HG03097 (cell line): Measurements from ENCODE around the gene SRRM2.

Experiments
- ATAC-seq: cut with Tn5 transposase; IDR thresholded peaks from one replicate; pipeline ENCODE4 v1.9.1; 2021; ENCODE audit not compliant: unreplicated experiment, low FRiP score

Gene SRRM2

DNA sequence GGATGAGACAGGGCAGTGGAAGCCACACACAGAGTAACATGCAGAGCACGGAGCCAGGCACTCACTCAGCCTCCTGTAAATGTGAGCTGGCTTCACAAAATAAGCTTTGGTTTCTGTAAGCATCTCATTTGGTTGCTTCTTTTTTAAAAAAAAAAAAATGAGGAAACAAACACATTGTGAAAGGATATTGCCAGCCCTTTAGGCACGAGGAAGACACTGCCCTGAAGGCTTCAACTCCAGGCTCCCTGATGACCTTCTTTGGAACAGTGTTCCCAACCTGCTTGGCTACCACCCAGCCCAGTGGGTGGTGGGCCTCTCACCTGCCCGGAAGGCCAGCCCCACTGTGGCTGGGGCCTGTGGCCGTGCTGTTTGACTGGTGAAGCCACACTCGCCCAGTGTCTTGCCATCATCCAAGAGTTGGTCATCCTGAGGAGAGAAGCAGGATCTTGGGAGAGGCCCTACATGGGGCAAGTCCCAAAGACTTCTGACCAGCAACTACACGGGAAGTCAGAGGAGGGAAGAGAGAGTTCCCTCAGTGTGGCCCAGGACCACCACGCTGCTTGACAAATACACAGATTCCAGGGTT lies 22.8 kb downstream of the SRRM2 start:
- ATAC-seq, result no peak

DNA sequence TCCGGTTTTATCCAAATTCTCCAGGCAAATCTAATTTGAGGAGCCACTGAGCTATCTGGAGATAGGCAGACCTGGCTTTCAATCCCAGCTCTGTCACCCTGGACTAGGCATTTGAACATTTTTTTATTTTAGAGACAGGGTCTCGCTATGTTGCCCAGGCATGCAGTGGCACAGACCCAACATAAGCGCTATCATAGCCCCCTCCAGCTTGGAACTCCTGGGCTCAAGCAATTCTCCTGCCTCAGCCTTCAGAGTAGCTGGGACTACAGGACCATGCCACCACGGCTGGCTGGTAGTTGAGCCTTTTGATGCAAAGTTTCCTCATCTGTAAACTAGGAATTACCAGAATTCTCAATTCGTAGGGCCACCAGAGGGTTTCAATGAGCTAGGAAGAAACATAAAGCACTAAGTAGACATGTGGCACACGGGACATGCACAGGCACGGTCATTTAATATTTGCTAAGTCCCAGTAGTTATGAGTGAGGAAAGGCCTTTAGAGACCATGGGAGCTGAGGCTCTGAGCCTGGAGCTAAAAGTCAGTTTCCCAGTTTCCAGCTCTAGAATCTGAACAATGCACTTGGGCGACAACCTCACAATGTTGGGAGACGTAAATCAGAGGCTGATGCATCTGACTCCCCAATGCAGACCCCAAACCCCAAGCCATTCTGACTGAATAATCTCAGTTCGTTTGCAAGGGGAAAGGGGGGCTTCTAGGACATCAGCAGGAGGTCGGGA lies 23.5 kb downstream of the SRRM2 start:
- ATAC-seq, result no peak

DNA sequence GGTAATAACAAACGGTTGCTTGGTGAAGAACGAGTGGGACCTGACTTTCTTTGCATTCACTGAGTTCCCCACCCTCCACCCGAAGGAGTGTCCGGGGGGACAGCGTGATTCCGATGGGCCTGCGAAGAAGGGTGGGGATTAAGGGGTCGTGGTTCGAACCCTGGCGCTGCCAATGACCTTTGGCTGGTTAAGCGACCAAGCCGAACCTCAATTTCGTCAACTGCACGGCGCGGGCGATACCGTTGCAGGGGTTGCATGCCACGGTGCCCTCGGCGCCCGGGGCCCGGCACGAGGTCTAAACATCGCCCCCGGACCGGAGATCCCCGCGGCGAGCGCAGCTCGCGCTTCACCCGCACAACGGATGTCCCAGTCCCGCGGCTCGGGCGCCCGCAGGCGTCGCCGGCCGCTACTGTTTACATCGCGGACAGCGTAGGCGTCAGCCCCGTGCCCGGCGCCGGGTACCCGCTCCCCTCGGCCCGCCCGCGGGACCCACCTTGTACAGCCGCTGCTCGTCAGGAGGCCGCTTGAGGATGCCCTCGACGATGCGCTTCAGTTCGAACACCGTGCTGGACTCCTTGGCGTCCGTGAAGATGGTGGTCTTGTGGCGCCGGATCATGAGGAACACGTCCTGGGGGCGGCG lies 24.2 kb downstream of the SRRM2 start:
- peak; percentile 32 for ATAC-seq

DNA sequence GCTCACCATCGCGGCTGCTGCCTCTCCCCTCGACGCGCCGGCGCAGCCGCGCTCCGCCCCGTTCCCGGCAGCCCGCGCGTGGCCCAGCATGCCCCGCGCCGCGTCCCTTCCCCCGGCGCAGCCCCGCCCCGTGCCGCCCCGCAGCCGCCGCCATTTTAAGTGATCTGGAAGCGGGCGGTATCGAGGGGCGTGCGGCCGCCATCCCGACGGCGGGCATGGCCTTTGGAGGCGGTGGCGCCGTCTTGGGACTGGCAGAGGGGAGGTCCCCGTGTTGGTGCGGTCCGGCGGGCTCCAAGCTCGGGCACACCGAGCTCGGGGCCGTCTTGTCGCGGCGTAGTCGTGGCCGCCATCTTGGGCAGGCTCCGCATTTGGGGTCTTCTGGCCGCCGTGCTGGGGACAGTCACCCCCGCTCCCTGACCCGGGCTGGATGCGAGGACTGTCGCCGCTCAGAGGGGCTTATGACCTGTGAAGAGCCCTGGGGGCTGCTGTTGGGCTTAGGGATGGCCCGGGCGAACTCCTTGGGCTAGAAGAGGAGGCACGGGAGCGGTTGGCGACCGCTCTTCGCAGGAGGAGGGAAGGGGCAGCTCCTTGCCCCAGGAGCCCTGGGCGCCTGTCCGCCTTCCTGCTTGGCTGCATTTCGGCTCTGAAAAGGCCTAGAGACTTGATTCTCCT lies 24.9 kb downstream of the SRRM2 start, which contains the start of gene ELOB:
ELOB (minus strand) TSS at position 50 of the 672 bp plus-strand sequence; CDS start at position 9, 41 bp downstream.
- peak; percentile 72 for ATAC-seq

DNA sequence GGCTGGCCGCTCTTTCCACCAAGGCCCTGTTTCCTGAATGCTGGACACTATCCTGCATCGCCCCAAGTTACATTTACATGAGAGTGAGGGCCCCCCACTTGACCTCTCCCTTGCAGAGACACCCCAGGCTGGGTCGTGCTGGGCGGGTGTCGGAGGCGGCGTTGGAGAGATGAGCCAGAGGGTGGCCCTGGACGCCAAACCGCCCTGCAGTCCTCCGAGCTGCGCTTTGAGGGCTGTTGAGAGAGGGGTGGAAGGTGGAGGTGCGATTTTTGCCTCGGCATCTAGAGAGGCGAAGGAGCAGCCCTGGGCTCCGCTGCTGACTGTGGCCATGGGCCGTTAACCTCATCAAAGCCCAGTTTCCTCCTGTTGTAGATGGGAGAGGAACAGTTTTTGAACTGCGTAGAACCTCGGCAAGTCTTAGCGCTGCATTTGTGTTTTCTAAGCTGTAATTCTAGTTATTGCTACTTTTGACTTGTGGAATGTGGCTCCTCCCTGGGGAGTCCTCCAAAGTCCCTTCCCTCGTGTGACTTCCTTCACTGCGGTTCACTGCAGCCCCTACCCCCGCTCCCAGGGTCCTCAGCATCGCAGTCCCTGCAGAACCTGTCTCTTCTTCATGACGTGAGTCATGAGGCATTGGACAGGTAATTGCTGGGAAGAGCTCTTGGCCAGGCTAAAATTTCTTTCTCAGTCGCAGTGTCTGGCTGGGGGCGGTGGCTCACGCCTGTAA lies 25.6 kb downstream of the SRRM2 start:
- ATAC-seq, result no peak

DNA sequence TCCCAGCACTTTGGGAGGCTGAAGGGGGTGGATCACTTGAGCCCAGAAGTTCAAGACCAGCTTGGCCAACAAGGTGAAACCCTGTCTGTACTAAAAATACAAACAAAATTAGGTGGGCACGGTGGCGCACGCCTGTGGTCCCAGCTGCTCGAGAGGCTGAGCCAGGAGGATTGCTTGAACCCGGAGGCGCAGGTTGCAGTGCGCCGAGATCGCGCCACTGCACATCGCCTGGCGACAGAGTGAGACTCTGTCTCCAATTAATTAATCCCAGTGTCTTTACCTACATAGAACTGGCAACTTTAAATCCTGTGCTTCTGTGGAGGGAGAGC lies 26.2 kb downstream of the SRRM2 start:
- no peak for ATAC-seq

DNA sequence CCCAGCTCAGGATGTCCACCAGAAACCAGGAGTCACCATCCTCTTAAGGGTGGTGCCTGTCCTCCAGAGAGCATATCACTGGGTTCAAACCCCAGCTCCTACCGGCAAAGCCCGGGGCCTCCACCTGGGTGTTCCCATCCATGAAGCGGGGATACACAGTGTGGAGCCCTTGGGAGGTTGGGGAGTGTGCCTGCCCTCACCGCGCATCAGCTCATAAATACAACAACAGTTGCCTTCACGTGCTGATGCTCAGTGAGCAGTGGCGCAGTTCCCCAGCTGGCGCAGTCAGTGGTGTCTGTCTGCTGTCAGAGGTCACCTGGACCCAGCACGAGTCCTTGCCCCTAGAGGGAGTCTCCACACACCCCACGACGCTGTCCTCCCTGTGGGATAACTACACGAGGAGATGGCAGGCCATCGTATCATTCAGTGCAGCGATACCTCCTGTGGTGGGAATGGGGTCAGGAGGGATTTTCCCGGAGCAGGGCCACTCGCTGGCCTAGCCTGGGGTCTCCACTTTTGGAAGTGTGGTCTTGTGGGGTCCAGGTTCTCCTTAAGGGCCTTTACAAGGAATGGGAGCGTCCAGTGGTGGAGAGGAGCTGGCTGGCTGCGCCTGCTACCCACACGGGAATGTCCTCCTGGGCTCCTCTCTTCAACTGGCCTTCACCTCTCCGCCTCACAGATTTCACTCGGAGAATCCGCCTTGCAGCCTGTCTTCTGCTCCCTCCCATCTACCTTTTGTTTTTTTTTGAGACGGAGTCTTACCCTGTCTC lies 26.9 kb downstream of the SRRM2 start:
- no peak for ATAC-seq

DNA sequence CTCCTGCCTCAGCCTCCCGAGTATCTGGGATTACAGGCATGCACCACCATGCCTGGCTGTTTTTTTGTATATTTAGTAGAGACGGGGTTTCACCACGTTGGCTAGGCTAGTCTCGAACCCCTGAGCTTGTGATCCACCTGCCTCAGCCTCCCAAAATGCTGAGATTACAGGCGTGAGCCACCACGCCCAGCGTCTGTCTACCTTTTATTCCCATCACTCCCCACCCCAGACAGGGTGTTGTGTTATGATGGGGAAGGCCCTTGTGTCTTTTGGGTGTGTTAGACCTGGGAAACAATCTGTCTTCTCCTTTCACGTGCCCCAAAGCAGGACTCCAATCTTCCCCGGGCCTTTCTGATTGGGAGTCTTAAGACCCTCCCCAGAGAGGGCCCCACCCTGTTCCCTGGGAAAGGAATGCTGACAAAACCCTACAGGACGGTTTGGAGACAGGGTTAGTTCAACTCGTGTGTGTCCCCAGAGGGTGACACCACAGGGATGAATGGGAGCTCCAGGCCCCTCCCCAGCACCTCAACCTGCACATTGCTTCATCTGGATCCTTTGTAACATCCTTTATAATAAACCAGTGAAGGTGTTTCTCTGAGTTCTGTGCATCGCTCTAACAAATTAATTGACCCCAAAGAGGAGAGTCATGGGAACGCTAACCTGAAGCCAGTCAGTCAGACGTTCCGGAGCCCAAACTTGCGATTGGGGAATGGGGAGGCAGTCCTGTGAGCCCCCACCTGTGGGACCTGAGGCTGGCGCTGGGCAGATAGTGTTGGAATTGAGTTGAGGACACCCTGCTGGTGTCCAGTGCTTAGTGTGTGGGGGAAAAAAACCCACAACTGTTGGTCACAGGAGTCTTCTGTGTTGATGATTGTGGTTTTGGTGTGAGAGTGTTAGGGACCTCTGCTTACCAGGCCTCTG lies 27.8 kb downstream of the SRRM2 start:
- ATAC-seq, result no peak

DNA sequence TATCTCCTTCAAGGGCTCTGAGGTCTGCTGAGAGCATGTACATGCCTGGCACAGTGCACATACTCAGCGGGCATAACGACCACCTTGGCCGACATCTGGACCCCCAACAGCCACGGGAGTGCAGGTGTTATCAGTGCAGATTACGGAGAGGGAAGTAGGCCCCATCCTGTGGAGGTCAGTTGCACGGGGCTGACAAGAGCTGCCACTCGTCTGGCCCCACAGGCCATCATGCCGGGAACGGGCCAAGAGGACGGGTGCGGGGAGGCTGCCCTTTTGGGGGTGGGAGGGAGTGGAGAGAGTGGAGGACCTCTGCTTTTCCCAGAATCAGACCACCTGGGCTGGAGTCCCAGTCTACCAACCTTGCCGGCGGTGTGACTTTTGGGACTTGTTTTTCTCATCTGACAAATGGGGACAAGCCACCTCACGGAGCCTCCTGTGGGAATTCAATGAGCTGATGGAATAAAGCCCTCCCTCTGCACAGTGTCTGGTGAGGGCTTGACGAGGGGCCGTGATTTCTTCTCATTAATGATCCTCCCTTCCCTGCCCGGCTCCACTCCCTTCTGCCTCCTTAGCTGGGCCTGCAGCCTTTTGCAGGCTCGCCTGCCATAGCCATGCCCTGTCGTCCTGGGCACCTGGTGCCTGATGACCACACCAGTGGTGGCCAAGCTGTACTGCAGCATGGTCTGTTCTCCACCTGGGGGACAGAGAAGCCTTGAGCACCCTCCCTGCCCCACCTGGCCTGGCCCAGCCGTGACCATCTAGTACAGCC lies 30.3 kb downstream of the SRRM2 start:
- ATAC-seq, result no peak

DNA sequence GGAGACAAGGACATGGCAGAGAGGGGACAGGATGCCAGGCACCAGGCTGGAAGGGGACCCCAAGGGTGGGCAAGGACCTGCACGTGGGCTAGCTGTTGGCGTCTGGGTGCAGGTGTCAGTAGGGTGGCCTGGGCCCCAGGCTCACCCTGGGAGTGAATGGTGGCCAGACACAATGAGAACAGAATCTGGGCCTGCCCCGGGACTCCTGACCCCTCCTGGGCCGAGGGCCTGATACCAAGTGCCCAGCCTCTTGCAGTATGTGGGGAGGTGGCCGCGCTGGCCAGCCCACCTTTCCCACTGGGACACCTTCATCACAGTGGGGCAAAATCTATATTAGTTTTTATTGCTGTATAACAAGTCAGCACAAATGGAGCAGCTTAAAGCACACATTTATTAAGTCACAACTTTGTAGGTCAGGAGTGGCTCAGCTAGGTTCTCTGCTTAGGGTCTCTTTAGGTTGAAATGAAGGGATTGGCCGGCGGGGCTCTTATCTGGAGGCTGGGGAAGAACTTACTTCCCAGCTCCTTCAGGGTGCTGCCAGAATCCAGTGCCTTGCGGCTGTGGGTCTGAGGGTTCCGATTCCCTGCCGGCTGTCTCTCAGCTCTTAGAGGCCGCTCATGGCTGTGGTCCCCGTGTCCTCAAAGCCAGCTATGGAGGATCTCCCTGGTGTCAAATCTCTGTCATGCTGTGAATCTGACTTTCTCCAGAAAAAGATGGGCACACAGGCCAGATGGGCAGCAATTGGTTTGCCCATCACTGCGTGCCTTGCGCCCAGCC lies 31.3 kb downstream of the SRRM2 start:
- ATAC-seq, result no peak

DNA sequence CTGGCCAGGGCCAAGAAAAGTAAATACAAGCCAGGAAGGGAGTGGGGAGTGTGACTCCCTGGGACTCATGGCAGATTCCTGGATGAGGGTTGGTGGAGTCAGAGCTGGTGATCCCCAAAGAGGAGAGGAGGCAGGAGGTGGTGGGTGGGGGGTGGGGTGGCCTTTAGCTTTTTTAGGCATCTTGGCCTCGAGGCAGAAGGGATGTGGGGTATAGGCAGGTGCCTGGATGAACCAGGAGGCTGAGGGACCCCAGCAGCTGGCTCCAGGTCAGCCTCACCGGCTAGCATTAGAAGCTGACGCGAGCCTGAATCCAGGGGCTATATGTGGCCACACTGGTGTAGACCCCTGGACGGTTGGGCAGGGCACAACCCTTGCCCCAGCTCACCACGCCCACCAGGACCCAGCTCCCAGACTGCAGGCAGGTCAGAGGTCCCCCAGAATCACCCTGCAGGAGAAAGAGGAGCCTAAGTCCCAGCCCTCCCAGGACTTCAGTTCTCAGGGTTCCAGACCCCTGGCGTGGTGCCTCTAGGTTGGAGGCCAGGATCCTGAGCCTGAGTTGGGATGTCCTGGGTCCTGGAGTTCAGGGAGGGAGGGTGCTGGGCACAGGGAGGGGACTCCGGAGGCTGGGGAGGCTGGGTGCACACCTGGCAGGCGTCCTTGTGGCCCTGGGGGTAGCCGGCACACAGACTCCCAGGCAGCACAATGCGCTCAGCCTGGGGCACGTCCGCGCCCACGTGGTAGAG lies 32.1 kb downstream of the SRRM2 start:
- ATAC-seq, result no peak

DNA sequence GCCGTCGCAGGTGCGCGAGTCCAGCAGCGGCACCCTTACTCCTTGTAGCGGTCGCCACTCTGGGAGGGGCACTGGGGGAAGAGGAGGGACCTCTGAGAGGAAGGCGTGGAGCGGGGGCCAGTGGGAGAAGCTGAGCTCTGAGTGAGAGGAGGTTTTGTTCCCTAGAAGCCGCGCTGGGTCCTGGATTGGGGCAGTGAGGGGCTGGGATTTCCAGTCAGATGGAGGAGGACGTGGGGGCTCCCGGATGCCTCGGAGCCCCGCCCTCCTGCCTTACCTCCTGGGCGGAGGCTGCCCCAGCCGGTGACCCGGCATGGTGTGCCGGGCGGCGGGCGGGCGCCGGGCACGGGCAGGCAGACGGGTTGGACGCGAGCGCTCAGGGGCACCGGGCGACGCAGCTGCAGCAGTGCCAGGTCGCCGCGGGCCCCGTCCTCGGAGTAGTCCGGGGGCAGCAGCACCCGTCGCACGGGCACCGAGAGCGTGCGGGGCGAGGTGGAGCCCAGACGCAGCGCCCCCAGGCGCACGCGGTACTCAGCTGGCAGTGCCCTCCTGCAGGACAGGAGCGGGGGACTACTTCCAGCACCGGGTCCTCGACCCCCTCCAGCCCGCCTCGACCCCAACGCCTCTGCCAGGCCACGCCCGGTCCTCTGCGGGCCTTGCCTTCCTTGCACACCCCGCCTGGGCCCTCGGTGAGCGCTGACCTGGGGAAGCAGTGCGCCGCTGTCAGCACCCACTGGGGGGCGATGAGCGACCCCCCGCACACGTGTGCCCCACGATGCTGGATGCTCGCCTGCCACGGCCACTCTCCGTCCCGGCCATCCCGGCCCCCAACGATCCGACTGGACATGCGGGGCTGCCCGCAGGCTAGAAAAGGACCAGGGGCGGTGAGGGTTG lies 32.9 kb downstream of the SRRM2 start:
- ATAC-seq, result no peak

DNA sequence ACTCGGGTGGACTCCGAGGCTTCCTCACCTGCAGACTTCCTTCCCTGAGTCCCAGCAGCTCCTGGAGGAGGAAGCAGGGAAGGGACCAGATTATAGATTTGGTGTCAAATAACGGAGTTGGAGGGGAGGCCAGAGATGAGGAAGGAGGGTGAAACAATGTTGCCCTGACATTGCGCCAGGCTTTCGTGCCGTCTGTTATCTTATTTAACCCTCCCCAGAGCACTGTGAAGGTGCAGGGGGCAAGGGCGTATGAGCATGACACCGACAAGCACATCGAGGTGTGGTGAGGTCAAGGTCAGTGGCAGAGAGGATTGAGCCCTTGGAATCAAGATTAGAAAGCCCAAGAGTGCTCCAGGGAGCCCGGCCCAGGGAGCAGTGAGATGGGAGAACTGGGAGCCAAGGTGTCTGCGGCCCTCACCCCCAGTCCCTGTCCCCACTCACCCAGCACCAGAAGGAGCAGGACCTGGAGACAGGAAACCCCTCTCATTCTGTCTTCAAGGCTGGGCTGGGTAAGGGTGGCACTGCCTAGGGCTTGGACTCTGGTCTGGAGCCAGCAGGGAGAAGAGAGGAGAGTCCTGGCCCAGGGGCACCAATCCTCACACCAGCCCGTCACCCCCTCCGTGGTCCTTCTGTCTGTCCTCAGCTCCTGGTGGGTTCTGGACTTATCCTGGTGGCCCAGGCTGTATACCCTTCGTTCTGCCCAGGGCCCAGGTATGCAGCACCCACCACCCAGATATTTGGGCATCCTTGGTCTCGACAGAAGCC lies 33.8 kb downstream of the SRRM2 start:
- ATAC-seq, result no peak

DNA sequence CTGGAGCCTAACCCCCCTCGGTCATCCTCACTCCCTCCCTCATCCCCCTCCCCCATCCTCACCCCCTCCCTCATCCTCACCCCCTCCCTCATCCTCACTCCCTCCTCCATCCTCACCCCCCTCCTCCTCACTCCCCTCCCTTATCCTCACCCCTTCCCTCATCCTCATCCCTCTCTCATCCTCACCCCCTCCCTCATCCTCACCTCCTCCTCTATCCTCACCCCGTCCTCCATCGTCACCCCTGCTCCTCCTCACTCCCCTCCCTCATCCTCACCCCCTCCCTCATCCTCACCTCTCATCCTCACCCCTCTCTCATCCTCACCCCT lies 34.4 kb downstream of the SRRM2 start:
- ATAC-seq, result no peak

DNA sequence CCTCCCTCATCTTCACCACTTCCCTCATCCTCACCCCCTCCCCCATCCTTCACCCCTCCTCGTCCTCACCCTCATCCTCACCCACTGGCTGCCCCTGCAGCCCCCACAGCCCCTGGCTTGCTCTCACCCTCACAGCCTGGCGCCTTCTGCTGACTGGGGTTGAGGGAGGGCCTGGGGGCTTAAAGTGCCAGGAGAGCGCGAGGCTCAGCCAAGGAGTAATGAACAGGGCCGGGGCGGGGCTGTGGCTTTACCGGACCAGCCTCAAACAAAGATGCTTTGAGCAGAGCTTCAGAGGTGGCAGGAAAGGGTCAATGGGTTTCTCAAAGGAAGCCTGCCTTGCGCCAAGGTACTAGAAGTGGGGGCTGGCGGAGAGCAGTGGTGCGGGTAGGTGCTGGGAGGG lies 35.0 kb downstream of the SRRM2 start, which contains the start of gene PRSS33:
PRSS33 (minus strand) TSS at position 155 of the 400 bp plus-strand sequence. CDS start 1,013 bp downstream, outside the sequence.
- ATAC-seq, result no peak
